Measurements from ENCODE around the gene ZSCAN21.

The ZSCAN21 gene

GRCh38 chr7:100015232-100016214 lies 34.1 kb upstream of the ZSCAN21 start, which contains the start of gene ZKSCAN1:
Gene ZKSCAN1, plus strand, starts transcription at chr7:100015596. Its CDS starts 7,911 bp downstream, at chr7:100023507.
- Histone ChIP-seq H3K4me1 (ENCODE audit: control insufficient read depth, insufficient read depth, low read length) (peaks cover 27% of the 10 kb centered on the region), H3K4me3 (ENCODE audit: low read length) (peak within 1 kb of the TSS; percentile 96), H3K27me3 (replicated peaks; ENCODE audit: control insufficient read depth, insufficient read depth, low read length) (peaks cover 3% of the 10 kb centered on the region), H3K9me3 (ENCODE audit: control insufficient read depth, low read length) (no peaks in the 10 kb centered on the region), H3K9ac (ENCODE audit: low read length) (peak within 1 kb of the TSS; percentile 98), H3K36me3 (ENCODE audit: control insufficient read depth, insufficient read depth, low read length, severe bottlenecking) (peaks cover 16% of the 10 kb centered on the region)
- peak; percentile 97 for DNase-seq (ENCODE audit: low read depth)

GRCh38 chr7:100016215-100016901 lies 33.2 kb upstream of the ZSCAN21 start:
- H3K4me3 ChIP-seq (ENCODE audit: low read length): peak overlapping the region; percentile 96
- no peaks in the 10 kb centered on the region for H3K27me3 ChIP-seq (replicated peaks; ENCODE audit: control insufficient read depth, insufficient read depth, low read length)
- H3K9me3 ChIP-seq (ENCODE audit: control insufficient read depth, low read length): no peaks in the 10 kb centered on the region
- H3K9ac ChIP-seq (ENCODE audit: low read length): peak overlapping the region; percentile 98
- peaks cover 30% of the 10 kb centered on the region for H3K4me1 ChIP-seq (ENCODE audit: control insufficient read depth, insufficient read depth, low read length)
- peak; percentile 50 for DNase-seq (ENCODE audit: low read depth)
- H3K36me3 ChIP-seq (ENCODE audit: control insufficient read depth, insufficient read depth, low read length, severe bottlenecking): peaks cover 16% of the 10 kb centered on the region

- no peaks in the 10 kb centered on the region for H3K9me3 ChIP-seq (ENCODE audit: control insufficient read depth, low read length)
- H3K36me3 ChIP-seq (ENCODE audit: control insufficient read depth, insufficient read depth, low read length, severe bottlenecking): peaks cover 22% of the 10 kb centered on the region
- no peaks in the 10 kb centered on the region for H3K27me3 ChIP-seq (replicated peaks; ENCODE audit: control insufficient read depth, insufficient read depth, low read length)
- H3K9ac ChIP-seq (ENCODE audit: low read length): peak overlapping the region; percentile 98
- DNase-seq (ENCODE audit: low read depth): no peak
- H3K4me1 ChIP-seq (ENCODE audit: control insufficient read depth, insufficient read depth, low read length): peaks cover 31% of the 10 kb centered on the region
- peak overlapping the region; percentile 66 for H3K4me3 ChIP-seq (ENCODE audit: low read length)
Measured at GRCh38 chr7:100017300-100017699, 32.3 kb upstream of the ZSCAN21 start.

GRCh38 chr7:100017875-100018274 lies 31.7 kb upstream of the ZSCAN21 start:
- H3K4me3 ChIP-seq (ENCODE audit: low read length): peak overlapping the region; percentile 66

GRCh38 chr7:100019908-100020307 lies 29.7 kb upstream of the ZSCAN21 start:
- Histone ChIP-seq H3K4me1 (ENCODE audit: control insufficient read depth, insufficient read depth, low read length) (peaks cover 28% of the 10 kb centered on the region), H3K36me3 (ENCODE audit: control insufficient read depth, insufficient read depth, low read length, severe bottlenecking) (peaks cover 48% of the 10 kb centered on the region), H3K9me3 (ENCODE audit: control insufficient read depth, low read length) (no peaks in the 10 kb centered on the region), H3K9ac (ENCODE audit: low read length) (no peak overlapping the region), H3K4me3 (ENCODE audit: low read length) (no peak overlapping the region), H3K27me3 (replicated peaks; ENCODE audit: control insufficient read depth, insufficient read depth, low read length) (no peaks in the 10 kb centered on the region)
- no peak for DNase-seq (ENCODE audit: low read depth)

More at GRCh38 chr7:100017875-100018274, 31.7 kb upstream of the ZSCAN21 start:
- Histone ChIP-seq H3K9ac (ENCODE audit: low read length) (peak overlapping the region; percentile 98), H3K4me1 (ENCODE audit: control insufficient read depth, insufficient read depth, low read length) (peaks cover 28% of the 10 kb centered on the region), H3K27me3 (replicated peaks; ENCODE audit: control insufficient read depth, insufficient read depth, low read length) (no peaks in the 10 kb centered on the region), H3K36me3 (ENCODE audit: control insufficient read depth, insufficient read depth, low read length, severe bottlenecking) (peaks cover 28% of the 10 kb centered on the region), H3K9me3 (ENCODE audit: control insufficient read depth, low read length) (no peaks in the 10 kb centered on the region)
- no peak for DNase-seq (ENCODE audit: low read depth)

- DNase-seq (ENCODE audit: low read depth): no peak
- Histone ChIP-seq H3K9ac (ENCODE audit: low read length) (no peak overlapping the region), H3K27me3 (replicated peaks; ENCODE audit: control insufficient read depth, insufficient read depth, low read length) (no peaks in the 10 kb centered on the region), H3K4me3 (ENCODE audit: low read length) (no peak overlapping the region), H3K9me3 (ENCODE audit: control insufficient read depth, low read length) (no peaks in the 10 kb centered on the region), H3K4me1 (ENCODE audit: control insufficient read depth, insufficient read depth, low read length) (peaks cover 28% of the 10 kb centered on the region), H3K36me3 (ENCODE audit: control insufficient read depth, insufficient read depth, low read length, severe bottlenecking) (peaks cover 62% of the 10 kb centered on the region)
Measured at GRCh38 chr7:100021297-100021696, 28.3 kb upstream of the ZSCAN21 start.

- DNase-seq (ENCODE audit: low read depth): no peak
Measured at GRCh38 chr7:100022621-100023020, 27.0 kb upstream of the ZSCAN21 start.

GRCh38 chr7:100023526-100023925 lies 26.0 kb upstream of the ZSCAN21 start:
- Histone ChIP-seq H3K27me3 (replicated peaks; ENCODE audit: control insufficient read depth, insufficient read depth, low read length) (no peaks in the 10 kb centered on the region), H3K4me3 (ENCODE audit: low read length) (no peak overlapping the region), H3K9ac (ENCODE audit: low read length) (no peak overlapping the region), H3K4me1 (ENCODE audit: control insufficient read depth, insufficient read depth, low read length) (peaks cover 20% of the 10 kb centered on the region), H3K36me3 (ENCODE audit: control insufficient read depth, insufficient read depth, low read length, severe bottlenecking) (peaks cover 82% of the 10 kb centered on the region), H3K9me3 (ENCODE audit: control insufficient read depth, low read length) (no peaks in the 10 kb centered on the region)
- no peak for DNase-seq (ENCODE audit: low read depth)

More at GRCh38 chr7:100022621-100023020, 27.0 kb upstream of the ZSCAN21 start:
- no peak overlapping the region for H3K4me3 ChIP-seq (ENCODE audit: low read length)
- no peak overlapping the region for H3K9ac ChIP-seq (ENCODE audit: low read length)
- H3K4me1 ChIP-seq (ENCODE audit: control insufficient read depth, insufficient read depth, low read length): peaks cover 18% of the 10 kb centered on the region
- H3K9me3 ChIP-seq (ENCODE audit: control insufficient read depth, low read length): no peaks in the 10 kb centered on the region
- peaks cover 73% of the 10 kb centered on the region for H3K36me3 ChIP-seq (ENCODE audit: control insufficient read depth, insufficient read depth, low read length, severe bottlenecking)
- no peaks in the 10 kb centered on the region for H3K27me3 ChIP-seq (replicated peaks; ENCODE audit: control insufficient read depth, insufficient read depth, low read length)

- no peak for DNase-seq (ENCODE audit: low read depth)
- no peak overlapping the region for H3K4me3 ChIP-seq (ENCODE audit: low read length)
- H3K9me3 ChIP-seq (ENCODE audit: control insufficient read depth, low read length): no peaks in the 10 kb centered on the region
- H3K27me3 ChIP-seq (replicated peaks; ENCODE audit: control insufficient read depth, insufficient read depth, low read length): no peaks in the 10 kb centered on the region
- H3K9ac ChIP-seq (ENCODE audit: low read length): no peak overlapping the region
- peaks cover 16% of the 10 kb centered on the region for H3K4me1 ChIP-seq (ENCODE audit: control insufficient read depth, insufficient read depth, low read length)
- peaks cover 77% of the 10 kb centered on the region for H3K36me3 ChIP-seq (ENCODE audit: control insufficient read depth, insufficient read depth, low read length, severe bottlenecking)
Measured at GRCh38 chr7:100024020-100024619, 25.5 kb upstream of the ZSCAN21 start.

- no peak overlapping the region for H3K4me3 ChIP-seq (ENCODE audit: low read length)
- H3K9me3 ChIP-seq (ENCODE audit: control insufficient read depth, low read length): no peaks in the 10 kb centered on the region
- H3K27me3 ChIP-seq (replicated peaks; ENCODE audit: control insufficient read depth, insufficient read depth, low read length): no peaks in the 10 kb centered on the region
- DNase-seq (ENCODE audit: low read depth): no peak
- no peak overlapping the region for H3K9ac ChIP-seq (ENCODE audit: low read length)
- peaks cover 93% of the 10 kb centered on the region for H3K36me3 ChIP-seq (ENCODE audit: control insufficient read depth, insufficient read depth, low read length, severe bottlenecking)
- peaks cover 9% of the 10 kb centered on the region for H3K4me1 ChIP-seq (ENCODE audit: control insufficient read depth, insufficient read depth, low read length)
Measured at GRCh38 chr7:100027197-100027596, 22.4 kb upstream of the ZSCAN21 start.

- Histone ChIP-seq H3K9ac (ENCODE audit: low read length) (no peak overlapping the region), H3K4me3 (ENCODE audit: low read length) (no peak overlapping the region), H3K9me3 (ENCODE audit: control insufficient read depth, low read length) (no peaks in the 10 kb centered on the region), H3K36me3 (ENCODE audit: control insufficient read depth, insufficient read depth, low read length, severe bottlenecking) (peaks cover 90% of the 10 kb centered on the region), H3K4me1 (ENCODE audit: control insufficient read depth, insufficient read depth, low read length) (peaks cover 9% of the 10 kb centered on the region), H3K27me3 (replicated peaks; ENCODE audit: control insufficient read depth, insufficient read depth, low read length) (no peaks in the 10 kb centered on the region)
- no peak for DNase-seq (ENCODE audit: low read depth)
Measured at GRCh38 chr7:100029596-100029995, 20.0 kb upstream of the ZSCAN21 start.
